Measurements from ENCODE around the gene WHRN. TPM values are rescaled to one million over a fixed set of nuclear protein-coding genes. Genes with fewer than 3 reads are reported as not detected.

Gene WHRN
- total and polyA plus RNA-seq, 2 of the 13 experiments (the other 11 are each of a cell fraction or from before 2014, with no cell fraction given), result 2.3 to 5.3 TPM

- TF ChIP-seq ZNF232 (CRISPR knock-in tag; IDR thresholded peaks at IDR 0.05; ENCODE audit: borderline replicate concordance) (no peak), ZBTB8A (CRISPR knock-in tag; IDR thresholded peaks at IDR 0.05; ENCODE audit: borderline replicate concordance, low read depth) (no peak), TARDBP (CRISPR knock-in tag; IDR thresholded peaks at IDR 0.05) (no peak), GABPA (IDR thresholded peaks at IDR 0.05; ENCODE audit: low read depth, low read length) (no peak), GABPA (CRISPR knock-in tag; IDR thresholded peaks at IDR 0.05; ENCODE audit: low read depth) (peak; percentile 28; the same call in 1 of the 2 replicates), ZNF609 (CRISPR knock-in tag; IDR thresholded peaks at IDR 0.05; ENCODE audit: borderline replicate concordance) (no peak), ELF3 (CRISPR knock-in tag; IDR thresholded peaks at IDR 0.05) (peak; percentile 94), MLLT10 (CRISPR knock-in tag; IDR thresholded peaks at IDR 0.05) (no peak), ARHGAP35 (CRISPR knock-in tag; IDR thresholded peaks at IDR 0.05; ENCODE audit: borderline replicate concordance) (no peak), ZNF446 (CRISPR knock-in tag; IDR thresholded peaks at IDR 0.05) (no peak), ATF1 (CRISPR knock-in tag; IDR thresholded peaks at IDR 0.05) (no peak), ZNF691 (CRISPR knock-in tag; IDR thresholded peaks at IDR 0.05; ENCODE audit: borderline replicate concordance, low read depth) (no peak), ZBTB21 (CRISPR knock-in tag; IDR thresholded peaks at IDR 0.05) (no peak), SAP130 (CRISPR knock-in tag; IDR thresholded peaks at IDR 0.05; ENCODE audit: low read depth) (peak; percentile 43), ZFP91 (CRISPR knock-in tag; IDR thresholded peaks at IDR 0.05; ENCODE audit: borderline replicate concordance) (0 out of 2 replicates have a peak, but pooled peaks have one; percentile 15), ZNF510 (CRISPR knock-in tag; IDR thresholded peaks at IDR 0.05; ENCODE audit: low read depth) (no peak), CREB1 (IDR thresholded peaks at IDR 0.05) (no peak), CREB1 (CRISPR knock-in tag; IDR thresholded peaks at IDR 0.05) (no peak), ZSCAN31 (CRISPR knock-in tag; IDR thresholded peaks at IDR 0.05; ENCODE audit: low read depth) (no peak), EHMT2 (IDR thresholded peaks at IDR 0.05; ENCODE audit: borderline replicate concordance, low read depth, low read length) (no peak), ZNF737 (CRISPR knock-in tag; IDR thresholded peaks at IDR 0.05; ENCODE audit: borderline replicate concordance) (no peak), ETV5 (CRISPR knock-in tag; IDR thresholded peaks at IDR 0.05; ENCODE audit: borderline replicate concordance) (peak; percentile 58; the same call in 1 of the 2 replicates), ZBTB7A (CRISPR knock-in tag; IDR thresholded peaks at IDR 0.05) (no peak), POLR2A (IDR thresholded peaks at IDR 0.05; ENCODE audit: insufficient read depth in 1 of 2, low read depth in 2 of 2, low read length in 2 of 2) (0 out of 4 replicates have a peak, but pooled peaks of 1 of the 2 experiments have one; percentile 27), ASH2L (IDR thresholded peaks at IDR 0.05; ENCODE audit: insufficient read length, low read depth, low read length) (peak; percentile 37), SP1 (IDR thresholded peaks at IDR 0.05) (no peak), SP1 (CRISPR knock-in tag; IDR thresholded peaks at IDR 0.05) (no peak)
These were observed 103.9 kb downstream of the WHRN start (continued) for GRCh38 chr9:114401344-114401743.

All from HepG2 (cell line).